Activated CD4-positive, alpha-beta T cell treated with anti-CD3 and anti-CD28 coated beads, Interleukin-2, Interleukin-6, amounts not matched to agents 100 ng/mL and 50 ng/mL, durations not matched to agents 16 hours and 8 hours (primary cell): ENCODE results near the gene CEP63.

ENCODE experiments used
- DNase-seq: peaks from one replicate; pipeline ENCODE4 v3.0.0-alpha.2; 2020

The CEP63 gene

GRCh38 chr3:134471521-134472193 is 14.2 kb upstream of the CEP63 start:
- no peak for DNase-seq

DNA sequence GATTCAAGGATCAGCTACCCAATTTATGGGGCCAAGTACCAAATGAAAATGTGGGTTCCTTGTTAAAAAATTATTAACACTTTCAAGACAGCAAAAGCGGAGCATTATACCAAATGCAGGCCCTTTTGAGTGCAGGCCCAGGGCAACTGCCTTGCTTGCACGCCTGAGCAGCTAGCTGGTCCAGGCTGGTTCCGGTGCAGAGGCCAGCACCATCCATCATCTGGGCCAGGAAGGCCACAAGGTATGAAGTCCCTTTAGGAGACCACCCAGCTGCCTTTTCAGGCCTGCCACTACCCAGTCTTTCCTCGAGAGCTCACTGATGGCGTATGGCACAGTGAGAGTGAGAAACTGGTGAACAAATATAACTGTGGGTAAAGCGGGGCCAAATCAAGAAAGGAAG is 13.0 kb upstream of the CEP63 start:
- DNase-seq, result no peak

GRCh38 chr3:134473868-134474546 is 11.8 kb upstream of the CEP63 start:
- peak; percentile 79 for DNase-seq

GRCh38 chr3:134474956-134475355 is 10.9 kb upstream of the CEP63 start:
- no peak for DNase-seq

- no peak for DNase-seq
Measured at GRCh38 chr3:134476306-134476705, 9.6 kb upstream of the CEP63 start.

DNA sequence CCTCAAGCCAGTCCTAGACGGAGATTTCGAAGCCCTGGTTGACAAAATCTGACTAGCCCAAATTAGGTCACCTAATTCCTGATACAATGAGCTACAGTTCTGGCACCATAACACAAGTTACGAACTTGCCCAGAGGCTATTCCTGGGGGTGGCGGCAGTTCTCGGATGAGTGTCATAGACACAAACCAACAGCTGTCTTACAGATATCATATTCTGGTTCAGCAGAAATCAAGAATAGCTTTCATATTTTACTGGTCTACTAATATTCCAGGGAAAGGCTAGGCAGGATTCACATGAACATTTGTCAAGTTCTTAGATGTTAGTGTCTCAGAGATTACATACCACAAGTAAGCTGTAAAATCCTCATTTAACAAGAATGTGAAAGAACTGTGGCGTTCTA is 8.9 kb upstream of the CEP63 start:
- DNase-seq, result no peak

DNA sequence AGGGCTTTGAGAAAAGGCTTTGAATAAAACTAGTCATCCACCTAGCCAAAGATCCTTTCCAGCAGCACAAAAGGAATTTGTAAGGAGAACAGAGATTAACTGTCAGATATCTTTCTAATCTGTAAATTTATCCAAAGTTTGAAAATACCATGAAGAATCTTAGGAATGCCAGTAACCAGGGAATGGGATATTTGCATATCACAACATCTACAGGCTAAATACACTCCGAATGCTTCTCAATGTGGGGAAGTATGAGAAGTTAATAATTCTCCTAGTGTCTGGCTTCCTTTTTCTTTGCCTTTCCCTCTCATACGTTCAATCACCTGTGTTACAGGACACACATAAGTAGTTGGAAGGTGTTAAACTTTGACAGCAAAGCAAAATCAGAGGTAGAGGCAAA is 7.9 kb upstream of the CEP63 start:
- DNase-seq, result no peak

DNA sequence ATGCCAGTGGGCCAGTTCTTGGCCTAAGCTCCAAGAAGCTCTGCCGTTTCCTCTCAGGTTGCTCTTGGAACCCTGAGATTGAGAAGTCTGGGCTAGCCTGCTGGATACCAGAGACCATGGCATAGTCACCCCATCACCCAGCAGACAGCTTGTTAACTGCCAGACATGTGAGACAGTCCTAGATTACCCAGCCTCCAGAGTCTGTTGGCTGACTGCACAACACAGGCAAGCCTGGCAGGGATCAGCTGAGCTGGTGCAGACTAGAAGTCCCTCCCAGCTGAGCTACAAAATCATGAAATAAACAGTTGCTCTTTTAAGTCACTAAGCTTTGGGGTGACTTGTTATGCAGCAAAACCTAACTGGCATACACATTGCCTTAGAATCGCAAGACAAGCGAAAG is 5.3 kb upstream of the CEP63 start:
- DNase-seq, result no peak

DNA sequence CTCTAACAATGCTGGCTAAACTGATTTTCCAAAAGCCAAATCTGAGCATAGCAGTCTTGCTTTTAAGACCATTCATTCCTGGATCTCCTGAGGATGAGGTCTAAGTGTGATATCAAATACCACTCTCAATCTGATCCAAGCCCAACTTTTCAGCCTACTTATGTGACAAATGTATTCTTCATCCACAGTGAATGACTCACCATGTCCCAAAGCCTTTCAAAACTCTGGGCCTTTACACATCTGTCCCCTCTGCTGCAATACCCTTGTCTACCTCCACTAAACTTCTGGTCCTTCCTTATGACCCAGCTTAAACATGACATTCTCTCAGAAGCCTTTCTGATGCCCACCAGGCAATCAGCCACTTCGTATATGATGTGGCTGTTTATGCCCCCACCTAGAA is 4.7 kb upstream of the CEP63 start:
- DNase-seq, result no peak

GRCh38 chr3:134482622-134483021 is 3.2 kb upstream of the CEP63 start:
- DNase-seq, result no peak

DNA sequence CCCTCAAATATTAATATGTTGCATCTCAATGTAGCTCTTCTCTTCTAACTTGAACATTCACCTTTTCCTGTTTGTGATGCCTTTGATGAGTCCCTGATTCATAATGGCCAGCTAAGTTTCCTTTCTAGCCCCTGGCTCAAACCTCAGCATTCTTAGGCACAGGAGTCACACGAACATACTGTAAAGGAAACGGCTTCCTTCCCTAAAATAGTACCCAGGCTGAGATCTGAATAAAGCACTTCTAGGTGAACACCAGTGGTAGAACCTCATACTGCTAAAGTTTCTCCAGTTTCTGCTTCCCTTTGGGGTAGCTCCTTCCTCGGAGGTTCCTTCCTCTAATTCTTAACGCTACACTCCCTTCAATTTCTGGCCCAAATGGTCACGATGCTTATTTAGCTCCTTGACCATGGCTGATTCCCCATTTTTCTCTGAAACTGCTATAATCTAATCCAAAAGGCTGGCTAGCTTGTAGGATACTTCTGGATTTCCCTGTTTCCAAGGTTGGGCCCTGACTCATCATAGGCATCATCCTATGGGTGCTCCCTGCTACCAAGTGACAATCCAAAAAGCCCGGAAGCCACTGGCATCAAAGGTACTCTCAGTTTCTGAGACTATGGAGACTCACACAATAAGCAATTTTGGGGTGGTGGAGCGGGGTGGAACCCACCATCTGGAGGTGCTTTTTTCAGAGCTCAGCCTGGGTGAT is 2.5 kb upstream of the CEP63 start:
- DNase-seq, result no peak

- no peak for DNase-seq
Measured at GRCh38 chr3:134485075-134485717, 661 bp upstream of the CEP63 start.

DNA sequence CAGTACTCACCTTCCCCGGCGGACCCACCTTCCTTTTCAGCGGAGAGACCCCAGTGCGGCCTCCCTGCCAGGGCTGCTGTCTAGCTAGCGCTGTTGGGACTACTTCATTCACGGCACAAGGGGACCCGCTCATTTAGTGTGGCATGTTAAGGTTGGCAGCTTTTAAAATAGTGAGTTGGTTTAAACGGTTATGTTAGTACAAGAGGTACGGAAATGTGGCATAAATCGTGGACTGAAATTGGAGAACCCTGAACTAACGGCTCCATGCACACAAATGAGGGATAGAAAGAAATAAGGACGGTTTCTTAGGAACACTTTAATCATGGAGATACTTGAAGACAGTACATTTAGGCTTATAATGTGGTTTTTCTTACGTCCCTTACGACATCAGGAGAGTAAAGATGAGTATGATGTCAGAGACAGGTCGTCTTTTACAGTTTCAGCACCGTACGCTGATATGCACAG is 752 bp downstream of the CEP63 start:
- peak; percentile 32 for DNase-seq

GRCh38 chr3:134487406-134487805 is 1.5 kb downstream of the CEP63 start:
- DNase-seq, result peak; percentile 17

- no peak for DNase-seq
Measured at GRCh38 chr3:134494495-134494894, 8.6 kb downstream of the CEP63 start.

GRCh38 chr3:134495980-134496379 is 10.1 kb downstream of the CEP63 start:
- no peak for DNase-seq

DNA sequence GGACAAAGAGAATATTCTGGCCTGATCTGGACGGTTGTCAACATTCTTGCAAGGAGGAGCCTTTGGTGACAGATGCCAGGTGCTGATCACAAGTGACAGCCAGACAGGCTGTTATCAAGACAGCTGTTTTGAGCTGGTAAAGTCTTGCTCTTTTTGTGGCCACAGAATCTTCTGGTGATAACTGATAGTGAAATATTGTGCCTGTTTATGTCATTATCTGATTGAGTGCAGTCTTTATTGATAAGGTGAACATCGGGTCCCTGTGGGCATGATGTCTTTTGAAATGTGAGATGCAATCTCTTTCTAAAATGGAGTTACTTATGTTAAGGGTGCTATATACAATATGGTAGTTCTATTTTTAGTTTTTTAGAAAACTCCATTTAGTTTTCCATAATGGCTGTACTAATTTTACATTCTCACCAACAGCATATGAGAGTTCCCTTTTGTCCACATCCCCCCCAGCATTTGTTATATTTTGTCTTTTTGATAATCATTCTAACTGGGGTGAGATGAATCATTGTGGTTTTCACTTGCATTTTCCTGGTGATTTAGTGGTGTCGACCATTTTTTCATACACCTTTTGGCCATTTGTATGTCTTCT is 10.7 kb downstream of the CEP63 start:
- peak; percentile 47 for DNase-seq

GRCh38 chr3:134503266-134503665 is 17.4 kb downstream of the CEP63 start:
- no peak for DNase-seq

DNA sequence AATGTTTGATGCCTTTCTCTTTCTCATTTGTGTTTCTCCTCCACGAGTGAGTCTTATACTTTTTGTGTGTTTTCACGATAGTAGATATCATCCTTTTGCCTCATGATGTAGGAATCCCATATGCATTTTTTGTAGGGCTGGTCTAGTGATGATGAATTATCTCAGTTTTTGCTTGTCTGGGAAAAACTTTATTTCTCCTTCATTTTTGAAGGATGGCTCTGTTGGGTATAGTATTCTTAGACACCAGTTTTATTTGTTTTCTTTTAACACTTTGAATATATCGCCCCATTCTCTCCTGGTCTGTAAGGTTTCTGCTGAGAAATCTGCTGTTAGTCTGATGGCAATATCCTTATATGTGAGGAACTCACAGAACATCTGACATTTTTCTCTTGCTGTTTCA is 18.3 kb downstream of the CEP63 start:
- no peak for DNase-seq

- DNase-seq, result no peak
Measured at GRCh38 chr3:134505485-134505884, 19.6 kb downstream of the CEP63 start.

DNA sequence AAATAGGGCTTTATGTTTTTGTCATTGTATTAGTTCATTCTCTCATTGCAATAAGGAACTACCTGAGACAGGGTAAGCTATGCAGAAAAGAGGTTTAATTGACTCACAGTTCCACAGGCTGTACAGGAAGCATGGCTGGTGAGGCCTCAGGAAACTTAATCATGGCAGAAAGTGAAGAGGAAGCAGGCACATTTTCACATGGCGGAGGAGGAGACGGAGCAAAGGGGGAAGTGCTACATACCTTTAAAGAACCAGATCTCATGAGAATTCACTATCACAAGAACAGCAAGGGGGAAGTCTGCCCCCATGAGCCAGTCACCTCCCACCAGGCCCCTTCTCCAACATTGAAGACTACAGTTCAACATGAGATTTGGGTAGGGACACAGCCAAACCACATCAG is 25.6 kb downstream of the CEP63 start:
- no peak for DNase-seq

DNA sequence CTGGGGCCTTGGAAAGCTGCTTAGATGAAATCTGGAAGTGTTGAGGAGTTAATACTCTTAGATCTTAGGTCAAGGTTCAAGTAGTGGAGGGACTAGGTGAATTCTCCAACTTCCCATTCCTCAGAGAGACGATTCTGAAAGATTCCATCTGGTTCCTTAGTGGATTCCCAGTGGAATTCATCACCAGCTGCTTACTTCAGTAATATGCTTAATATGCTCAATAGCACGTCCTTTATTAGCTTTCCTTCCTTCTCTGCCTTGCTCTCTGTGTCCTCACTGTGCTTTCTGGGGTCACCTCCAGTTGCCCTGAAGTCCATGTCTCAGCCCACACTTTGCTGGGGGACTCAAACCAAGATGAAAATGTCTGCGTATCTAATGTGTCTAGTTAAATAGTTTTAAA is 31.0 kb downstream of the CEP63 start:
- DNase-seq, result no peak

GRCh38 chr3:134517791-134518190 is 31.9 kb downstream of the CEP63 start:
- DNase-seq, result no peak
